CMK (cell line): ENCODE results near the gene DNAAF8.

Source experiments
- DNase-seq: peaks from one replicate; pipeline ENCODE4 v3.0.0-alpha.2; 2010; ENCODE audit warnings: low read depth

Gene DNAAF8

DNA sequence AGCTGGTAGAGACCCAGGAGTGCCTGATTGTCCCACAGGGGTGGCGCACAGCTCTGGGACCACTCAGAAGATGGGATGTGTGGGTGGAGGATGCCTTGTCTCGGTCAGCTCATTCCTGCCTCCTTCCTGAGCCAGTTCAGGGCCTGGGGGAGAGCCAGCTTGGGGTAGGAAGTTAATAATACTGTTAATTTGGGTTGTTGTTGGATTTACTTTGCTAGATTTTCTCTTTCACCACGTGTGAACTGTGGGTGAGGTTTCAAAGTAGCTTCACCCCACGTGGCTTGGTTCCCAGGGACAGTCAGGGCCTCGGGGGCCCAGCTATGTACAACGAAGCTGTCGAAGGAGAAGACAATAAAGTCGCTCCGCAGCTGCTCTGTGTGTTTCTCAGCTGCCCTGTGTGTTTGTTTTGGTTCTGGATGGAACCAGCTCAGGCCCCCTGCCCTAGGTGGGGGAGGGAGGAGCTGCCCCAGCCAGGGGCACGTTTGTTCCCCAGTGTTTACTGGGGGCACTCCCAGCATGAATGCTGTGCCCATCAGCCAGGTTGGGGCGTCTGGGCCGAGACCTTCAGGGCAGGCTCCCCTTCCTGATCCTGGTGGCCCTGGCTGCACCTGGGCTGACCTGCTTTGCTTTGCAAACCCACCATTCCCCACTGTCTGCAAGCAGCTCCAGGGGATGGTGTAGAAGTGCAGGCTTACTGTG is 38.7 kb upstream of the DNAAF8 start:
- no peak for DNase-seq

- DNase-seq: no peak
These were observed 38.0 kb upstream of the DNAAF8 start for GRCh38 chr16:4696172-4696904.

DNA sequence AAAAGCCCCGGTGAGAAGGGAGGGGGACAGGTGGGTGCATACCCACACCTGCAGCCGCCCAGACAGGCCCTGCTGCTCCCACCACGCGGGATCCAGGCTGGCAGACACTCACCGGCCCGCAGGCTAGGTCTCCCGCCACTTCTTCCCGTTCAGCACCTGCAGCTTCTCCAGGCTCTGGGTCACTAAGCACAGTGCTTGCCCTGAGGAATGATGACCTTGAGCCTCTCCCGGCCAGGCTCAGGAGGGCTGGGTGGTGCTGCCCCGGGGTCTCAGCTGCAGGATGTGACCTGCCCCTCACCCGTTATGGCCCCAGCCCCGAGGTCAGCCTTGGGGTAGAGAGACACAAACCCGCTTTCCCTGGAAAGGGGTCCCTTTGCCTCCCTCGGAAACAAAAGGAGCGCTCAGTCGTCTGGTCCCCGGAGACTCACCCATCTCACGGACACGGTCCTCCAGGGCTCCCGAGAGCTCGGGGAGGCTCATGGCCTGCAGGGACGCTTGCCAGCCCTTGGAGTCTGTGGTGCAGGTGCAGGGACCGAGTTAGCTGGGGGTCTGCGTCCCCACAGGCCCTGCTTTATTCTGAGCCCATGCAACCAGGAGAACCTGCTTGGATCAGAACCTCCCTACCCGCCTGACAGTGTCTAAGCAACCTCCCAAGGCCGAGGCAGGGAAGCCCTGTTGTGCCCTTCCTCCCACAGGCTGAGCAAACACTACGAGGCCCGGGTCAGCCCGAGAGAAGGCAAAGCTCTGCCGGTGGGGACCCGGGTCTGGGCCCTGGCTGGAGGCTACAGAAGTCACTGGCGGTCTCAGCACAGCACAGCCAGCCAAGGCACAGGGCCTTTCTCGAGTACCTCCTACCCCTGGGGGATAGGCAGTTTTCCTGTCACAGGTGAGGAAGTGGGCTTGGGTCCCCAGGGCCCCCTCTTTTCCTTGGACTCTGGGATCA is 37.2 kb upstream of the DNAAF8 start:
- DNase-seq: no peak

- DNase-seq: no peak
These were observed 36.5 kb upstream of the DNAAF8 start for GRCh38 chr16:4697848-4698291.

DNA sequence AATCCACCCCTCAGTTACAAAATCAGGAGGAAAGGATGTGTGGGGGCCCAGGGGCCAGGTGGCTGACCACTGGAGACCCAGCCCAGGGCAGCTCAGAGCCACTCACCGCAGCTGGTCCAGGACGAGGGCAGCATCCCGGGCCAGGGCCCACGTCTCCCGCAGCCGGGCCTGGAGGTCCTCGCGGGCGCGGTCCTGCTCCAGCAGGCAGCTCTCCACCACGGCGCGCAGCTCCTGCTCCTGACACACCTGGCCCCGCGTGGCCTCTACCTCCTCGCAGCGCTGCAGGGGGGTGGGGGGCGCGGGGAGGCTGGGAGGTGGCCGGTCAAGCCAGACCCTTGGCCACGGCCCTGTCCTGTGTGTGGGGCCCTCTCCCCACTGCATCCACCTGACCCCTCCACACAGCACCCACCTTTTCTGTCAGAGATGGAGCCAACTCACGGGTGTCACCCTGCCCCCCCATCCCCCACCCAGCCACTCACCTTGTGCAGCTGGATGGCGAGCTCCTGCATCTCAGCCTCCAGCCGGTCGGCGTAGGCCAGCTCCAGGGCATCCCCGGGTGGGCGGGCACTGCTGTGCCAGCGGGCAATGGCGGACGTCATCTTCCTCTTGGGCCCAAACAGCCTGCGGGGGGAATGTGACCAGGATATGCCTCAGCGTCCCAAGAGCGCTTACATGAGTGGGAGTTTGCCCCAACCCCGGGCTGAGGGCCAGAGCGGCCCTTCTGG is 35.9 kb upstream of the DNAAF8 start:
- no peak for DNase-seq

GRCh38 chr16:4699046-4699556 is 35.2 kb upstream of the DNAAF8 start:
- no peak for DNase-seq

- DNase-seq: no peak
These were observed 33.8 kb upstream of the DNAAF8 start for GRCh38 chr16:4700380-4700996.

GRCh38 chr16:4700997-4701743 is 33.2 kb upstream of the DNAAF8 start:
- DNase-seq: no peak

DNA sequence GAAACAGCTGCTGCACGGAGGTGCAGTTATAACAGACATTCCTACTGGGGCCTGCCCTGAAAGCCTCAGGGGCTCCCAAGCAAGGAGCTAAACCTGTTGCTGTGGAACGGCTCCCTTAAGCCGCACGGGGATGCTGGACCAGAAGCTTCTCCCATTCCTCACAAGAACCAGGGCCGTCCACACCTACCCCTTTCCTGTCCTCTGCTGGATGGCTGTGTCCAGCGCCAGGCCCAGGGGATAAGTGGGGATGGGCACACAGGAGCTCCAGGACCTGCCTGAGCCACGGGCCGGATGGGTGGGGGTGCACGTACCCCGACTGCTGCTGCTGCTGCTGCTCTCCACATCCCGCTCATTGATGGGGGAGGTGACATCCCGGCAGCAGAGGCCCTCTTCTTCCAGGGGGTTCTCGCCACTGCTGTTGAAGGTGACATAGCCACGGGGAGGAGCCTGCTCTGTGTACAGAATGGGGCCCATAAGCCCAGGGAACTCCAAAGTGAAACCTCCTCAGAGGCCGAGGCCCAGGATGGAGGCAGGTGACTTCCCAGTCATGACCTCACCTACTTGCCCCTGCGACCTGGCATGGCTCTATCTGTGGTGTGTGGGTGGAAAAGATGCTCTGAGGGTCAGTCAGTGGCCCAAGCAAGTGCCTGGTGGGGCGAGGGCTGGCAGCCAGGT is 32.4 kb upstream of the DNAAF8 start:
- no peak for DNase-seq

- no peak for DNase-seq
These were observed 31.9 kb upstream of the DNAAF8 start for GRCh38 chr16:4702466-4702808.

DNA sequence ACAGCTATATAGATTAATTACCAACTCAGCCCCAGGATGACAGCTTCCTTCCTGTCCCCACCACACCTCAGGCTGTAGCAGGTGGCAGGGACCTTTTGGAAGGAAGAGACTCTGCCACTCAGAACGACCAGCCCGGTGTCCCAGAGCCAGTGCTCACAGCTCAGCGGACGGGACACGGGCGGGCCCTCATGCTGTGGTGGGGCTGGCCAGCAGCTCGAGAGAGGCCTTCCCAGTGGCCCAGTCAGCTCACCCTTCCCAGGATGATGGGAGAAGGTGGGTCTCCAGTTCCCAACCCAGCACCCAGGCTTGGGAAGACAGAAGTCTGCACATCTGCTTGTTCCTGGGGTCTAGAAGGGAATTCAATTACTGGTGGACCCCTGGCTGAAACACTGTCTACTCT is 30.4 kb upstream of the DNAAF8 start:
- DNase-seq: no peak

GRCh38 chr16:4704491-4704890 is 29.8 kb upstream of the DNAAF8 start:
- no peak for DNase-seq

GRCh38 chr16:4704913-4705312 is 29.4 kb upstream of the DNAAF8 start:
- DNase-seq: no peak

- no peak for DNase-seq
These were observed 27.5 kb upstream of the DNAAF8 start for GRCh38 chr16:4706871-4707270.

DNA sequence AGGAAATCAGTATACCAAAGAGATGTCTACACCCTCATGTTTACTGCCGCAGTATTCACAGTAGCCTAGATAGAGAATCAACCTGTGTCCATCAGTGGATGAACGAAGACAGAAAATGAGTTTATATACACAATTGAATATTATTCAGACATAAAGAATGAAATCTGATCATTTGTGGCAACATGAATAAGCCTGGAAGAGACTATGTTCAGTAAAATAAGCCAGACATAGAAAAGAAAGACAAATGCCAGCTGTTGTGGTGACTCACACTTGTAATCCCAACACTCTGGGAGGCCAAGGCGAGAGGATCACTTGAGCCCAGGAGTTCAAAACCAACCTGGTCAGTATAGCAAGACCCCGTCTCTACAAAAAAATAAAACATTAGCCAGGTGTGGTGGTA is 24.9 kb upstream of the DNAAF8 start:
- DNase-seq: no peak

- no peak for DNase-seq
These were observed 20.5 kb upstream of the DNAAF8 start for GRCh38 chr16:4713663-4714501.

GRCh38 chr16:4714996-4715395 is 19.3 kb upstream of the DNAAF8 start:
- no peak for DNase-seq

DNA sequence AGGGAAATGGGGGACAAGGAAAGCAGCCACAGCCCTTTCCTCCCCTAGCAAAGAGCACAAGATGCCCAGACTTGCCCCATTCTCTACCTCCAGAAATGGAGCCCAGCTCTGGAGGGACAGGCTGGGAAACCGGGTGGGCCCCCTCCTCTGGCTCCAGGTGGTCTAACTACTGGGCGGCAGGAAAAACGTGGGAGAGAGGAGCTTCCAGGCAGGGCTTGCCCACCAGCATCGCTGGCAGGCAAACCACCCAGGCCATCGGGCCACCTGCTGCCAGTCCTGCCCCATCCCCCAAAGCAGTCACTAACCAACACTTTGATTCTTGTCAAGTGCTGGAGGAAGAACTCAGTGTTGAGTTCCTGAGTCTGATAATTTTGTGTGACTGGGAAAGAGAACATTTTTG is 15.9 kb upstream of the DNAAF8 start:
- no peak for DNase-seq
